K562 (cell line): ENCODE results near the gene TTC13. TPM values are rescaled to one million over a fixed set of nuclear protein-coding genes. Genes with fewer than 3 reads are reported as not detected.

Experiments
- CREB5 ChIP-seq: fragments of 250-450 bp; sonication (Bioruptor Pico); IDR thresholded peaks from 2 replicates; pipeline ENCODE4 v1.5.0; 2020; ENCODE audit warnings: mild to moderate bottlenecking
- JUN ChIP-seq, 2 experiments: sonication (generic) in 1 of 2; formaldehyde crosslinking in 1 of 2; IDR thresholded peaks; 2 replicates each; pipeline versions ENCODE4 v1.6.1 to v1.8.0; 2012 to 2022; ENCODE audit warnings: borderline replicate concordance in 2 of 2, mild to moderate bottlenecking in 2 of 2, improper control_type of control experiment in 1 of 2, low read depth in 1 of 2, low read length in 1 of 2, missing genetic modification reagents in 1 of 2
- PHF20 ChIP-seq: fragments of 450-650 bp; IDR thresholded peaks from 2 replicates; pipeline ENCODE4 v1.6.1; 2018; ENCODE audit not compliant: partially characterized antibody
- SMAD1 ChIP-seq: fragments of 150-350 bp; IDR thresholded peaks from 2 replicates; pipeline ENCODE4 v1.6.1; 2014; ENCODE audit warnings: low read length, low read depth; ENCODE audit not compliant: partially characterized antibody
- TCF15 ChIP-seq: fragments of 250-450 bp; sonication (Bioruptor Pico); IDR thresholded peaks from 2 replicates; pipeline ENCODE4 v1.8.0; 2022; ENCODE audit warnings: moderate library complexity, mild to moderate bottlenecking, inconsistent platforms
- THAP12 ChIP-seq: fragments of 250-450 bp; sonication (Bioruptor Pico); IDR thresholded peaks from 2 replicates; pipeline ENCODE4 v1.9.0; 2021; ENCODE audit warnings: mild to moderate bottlenecking, inconsistent platforms
- XRCC3 ChIP-seq: fragments of 450-650 bp; IDR thresholded peaks from 2 replicates; pipeline ENCODE4 v1.6.1; 2017; ENCODE audit warnings: mild to moderate bottlenecking, moderate library complexity
- polyA plus RNA-seq, 8 experiments: library from polyadenylated mRNA; depleted of rRNA in 4 of 8; stranded (reverse) in 5 of 8; unstranded in 3 of 8; fragments of >200 nt; fragmentation: Nextera tagmentation in 2 of 8; fragmentation: Illumina TruSeq in 1 of 8; extraction: Ambion mirVana in 2 of 8; extraction: Trizol in 1 of 8; gene quantifications; 2 replicates each; pipeline versions ENCODE4 v1.2.1 to v1.2.3, GENCODE V29; 2011 to 2014; ENCODE audit warnings: inconsistent platforms in 1 of 8, missing spikeins in 1 of 8
- total RNA-seq, 7 experiments: library from RNA; depleted of rRNA in 6 of 7; stranded (reverse); fragments of >200 nt in 6 of 7; fragmentation: Illumina TruSeq in 2 of 7; extraction: Trizol in 2 of 7; gene quantifications; 2 replicates each; pipeline versions ENCODE4 v1.2.1 to v1.2.3, GENCODE V29; 2011 to 2021; ENCODE audit warnings: low replicate concordance in 1 of 7

Gene TTC13
- total and polyA plus RNA-seq, 9 of the 15 experiments (the other 6 are each of a cell fraction or from before 2014, with no cell fraction given): 1.7 to 13.8 (median 9.6) TPM

- TF ChIP-seq THAP12 (CRISPR knock-in tag): no peak
- TF ChIP-seq PHF20: no peak
- no peak for TF ChIP-seq SMAD1
- no peak for TF ChIP-seq JUN (IDR thresholded peaks at IDR 0.05; ENCODE audit: borderline replicate concordance, low read depth, low read length)
- TF ChIP-seq JUN (CRISPR knock-in tag; IDR thresholded peaks at IDR 0.05; ENCODE audit: borderline replicate concordance): no peak
- no peak for TF ChIP-seq XRCC3
- TF ChIP-seq CREB5 (CRISPR knock-in tag): no peak
- TF ChIP-seq TCF15: no peak
Observed at GRCh38 chr1:230894032-230894431, 84.6 kb downstream of the TTC13 start (continued).
